Activated T-helper 17 cell treated with anti-CD3 and anti-CD28 coated beads, Interleukin-2, amount 50 U/mL, for 72 hours (primary cell): ENCODE results near the gene RTN3. TPM values are rescaled to one million over a fixed set of nuclear protein-coding genes. Genes with fewer than 3 reads are reported as not detected.
"Not testable (repeated sequence)": the region's sequence is repeated elsewhere in the genome, so short reads cannot be mapped to it uniquely, and the experiment has no call there.

Experiments
- ATAC-seq: fragments of 150-1000 bp; cut with Tn5 transposase; replicated peaks from 2 replicates; pipeline ENCODE4 v1.10.0; 2021; ENCODE audit warnings: mild to moderate bottlenecking, moderate library complexity
- H3K27ac Mint-ChIP-seq: one replicate; pipeline ENCODE4 v1.8.0; 2022; ENCODE audit warnings: mixed read lengths
- H3K27me3 Mint-ChIP-seq: one replicate; pipeline ENCODE4 v1.8.0; 2022; ENCODE audit warnings: mixed read lengths
- H3K36me3 Mint-ChIP-seq: one replicate; pipeline ENCODE4 v1.8.0; 2022; ENCODE audit warnings: low read depth, mild to moderate bottlenecking, mixed read lengths
- H3K4me1 Mint-ChIP-seq: one replicate; pipeline ENCODE4 v1.8.0; 2022; ENCODE audit warnings: mixed read lengths
- H3K4me3 Mint-ChIP-seq: one replicate; pipeline ENCODE4 v1.8.0; 2022; ENCODE audit warnings: mild to moderate bottlenecking, mixed read lengths
- H3K9me3 Mint-ChIP-seq: one replicate; pipeline ENCODE4 v1.8.0; 2022; ENCODE audit warnings: mixed read lengths
- total RNA-seq, 2 donors: library from RNA; stranded (reverse); gene quantifications; one replicate each; pipeline ENCODE4 v1.2.3, GENCODE V29; 2022

RTN3 gene
- total RNA-seq, 2 donors from 2014 or later = 53.2 to 59.3 TPM

GRCh38 chr11:63671322-63672155 lies 9.8 kb upstream of the RTN3 start, which contains the start of gene ATL3:
Gene ATL3, minus strand, starts transcription at chr11:63671376. Its CDS starts 41 bp downstream, at chr11:63671335.
- Mint-ChIP-seq H3K4me3 (peak within 1 kb of the TSS; percentile 77), H3K27me3 (no peaks in the 10 kb centered on the region), H3K9me3 (no peaks in the 10 kb centered on the region), H3K27ac (peak within 1 kb of the TSS; percentile 25), H3K4me1 (peaks cover 22% of the 10 kb centered on the region), H3K36me3 (peaks cover 21% of the 10 kb centered on the region)
- peak; percentile 88 for ATAC-seq

GRCh38 chr11:63672156-63672463 lies 9.2 kb upstream of the RTN3 start:
- H3K36me3 Mint-ChIP-seq = peaks cover 21% of the 10 kb centered on the region
- H3K27ac Mint-ChIP-seq = no peak overlapping the region
- peaks cover 22% of the 10 kb centered on the region for H3K4me1 Mint-ChIP-seq
- H3K4me3 Mint-ChIP-seq = peak overlapping the region; percentile 77
- no peaks in the 10 kb centered on the region for H3K9me3 Mint-ChIP-seq
- no peaks in the 10 kb centered on the region for H3K27me3 Mint-ChIP-seq
- ATAC-seq = no peak

- H3K4me3 Mint-ChIP-seq = peak overlapping the region; percentile 77
- no peaks in the 10 kb centered on the region for H3K9me3 Mint-ChIP-seq
- no peak for ATAC-seq
- no peak overlapping the region for H3K27ac Mint-ChIP-seq
- H3K27me3 Mint-ChIP-seq = no peaks in the 10 kb centered on the region
- peaks cover 16% of the 10 kb centered on the region for H3K36me3 Mint-ChIP-seq
- peaks cover 16% of the 10 kb centered on the region for H3K4me1 Mint-ChIP-seq
These were observed 8.3 kb upstream of the RTN3 start for GRCh38 chr11:63672936-63673539.

- Mint-ChIP-seq H3K4me1 (peaks cover 12% of the 10 kb centered on the region), H3K27ac (no peak overlapping the region), H3K27me3 (no peaks in the 10 kb centered on the region), H3K36me3 (peaks cover 11% of the 10 kb centered on the region), H3K4me3 (no peak overlapping the region), H3K9me3 (no peaks in the 10 kb centered on the region)
- no peak for ATAC-seq
These were observed 7.7 kb upstream of the RTN3 start for GRCh38 chr11:63673579-63673978.

DNA sequence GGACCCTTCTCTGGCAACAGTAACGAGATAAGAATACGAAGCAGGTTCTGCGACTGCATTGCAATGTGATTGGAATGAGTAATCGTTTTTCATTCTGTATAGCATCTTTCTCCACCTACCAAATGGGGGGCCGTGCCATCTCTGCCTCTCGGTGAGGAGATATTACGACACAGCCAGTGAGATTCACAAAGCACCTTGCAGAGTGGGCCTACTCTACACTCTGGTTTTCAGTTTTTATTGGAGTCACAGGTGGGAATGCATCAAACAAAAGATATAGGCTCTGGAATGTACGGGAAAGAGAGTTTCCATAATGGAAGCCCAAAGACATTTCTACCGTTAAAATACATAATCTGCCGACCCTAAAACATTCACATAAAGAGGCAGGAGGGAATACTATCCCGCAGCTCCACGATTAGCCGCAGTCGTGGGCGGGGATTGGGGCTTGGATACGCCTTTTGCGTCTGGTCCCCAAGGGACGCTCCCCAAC lies 423 bp upstream of the RTN3 start:
- Mint-ChIP-seq H3K27ac (peak overlapping the region; percentile 65), H3K27me3 (no peaks in the 10 kb centered on the region), H3K9me3 (no peaks in the 10 kb centered on the region), H3K36me3 (peaks cover 12% of the 10 kb centered on the region), H3K4me3 (peak overlapping the region; percentile 93), H3K4me1 (peaks cover 18% of the 10 kb centered on the region)
- ATAC-seq = peak; percentile 37

- no peaks in the 10 kb centered on the region for H3K27me3 Mint-ChIP-seq
- H3K4me3 Mint-ChIP-seq = peak overlapping the region; percentile 93
- no peak for ATAC-seq
- H3K36me3 Mint-ChIP-seq = peaks cover 12% of the 10 kb centered on the region
- no peaks in the 10 kb centered on the region for H3K9me3 Mint-ChIP-seq
- H3K27ac Mint-ChIP-seq = peak overlapping the region; percentile 65
- peaks cover 18% of the 10 kb centered on the region for H3K4me1 Mint-ChIP-seq
These were observed 1.0 kb downstream of the RTN3 start for GRCh38 chr11:63682066-63683021.

GRCh38 chr11:63683133-63683991 lies 2.1 kb downstream of the RTN3 start:
- Mint-ChIP-seq H3K27me3 (no peaks in the 10 kb centered on the region), H3K4me3 (peak overlapping the region; percentile 93), H3K36me3 (peaks cover 12% of the 10 kb centered on the region), H3K4me1 (peaks cover 23% of the 10 kb centered on the region), H3K27ac (no peak overlapping the region), H3K9me3 (no peaks in the 10 kb centered on the region)
- ATAC-seq = no peak

GRCh38 chr11:63685158-63685721 lies 3.9 kb downstream of the RTN3 start:
- H3K9me3 Mint-ChIP-seq, H3K4me3 Mint-ChIP-seq, H3K27ac Mint-ChIP-seq, ATAC-seq, H3K27me3 Mint-ChIP-seq: not testable (repeated sequence)
- Mint-ChIP-seq H3K36me3 (peaks cover 12% of the 10 kb centered on the region), H3K4me1 (peaks cover 23% of the 10 kb centered on the region)

DNA sequence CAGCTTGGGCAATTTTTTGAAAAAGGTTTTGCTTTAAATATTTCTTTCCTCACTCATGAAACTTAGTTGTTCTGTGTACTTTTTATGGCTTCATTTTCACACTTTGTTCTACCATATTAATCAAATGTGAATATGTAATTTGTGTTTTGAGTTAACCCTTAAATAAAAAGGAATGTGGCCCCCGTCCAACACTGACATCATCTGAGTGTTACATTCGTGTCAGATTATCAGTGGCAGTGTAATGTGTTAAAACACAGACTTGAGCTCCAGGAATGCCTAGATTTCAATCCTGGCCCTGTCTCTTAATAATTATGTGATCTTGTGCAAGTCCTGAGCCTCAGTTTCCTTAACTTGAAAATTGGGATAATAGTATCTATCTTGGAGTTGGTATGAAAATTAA lies 5.6 kb downstream of the RTN3 start:
- H3K9me3 Mint-ChIP-seq = no peaks in the 10 kb centered on the region
- no peak overlapping the region for H3K27ac Mint-ChIP-seq
- H3K4me1 Mint-ChIP-seq = peaks cover 24% of the 10 kb centered on the region
- no peaks in the 10 kb centered on the region for H3K36me3 Mint-ChIP-seq
- no peak overlapping the region for H3K4me3 Mint-ChIP-seq
- H3K27me3 Mint-ChIP-seq = no peaks in the 10 kb centered on the region
- ATAC-seq = no peak

- Mint-ChIP-seq H3K4me3 (no peak overlapping the region), H3K27me3 (no peaks in the 10 kb centered on the region), H3K4me1 (peaks cover 17% of the 10 kb centered on the region), H3K36me3 (no peaks in the 10 kb centered on the region), H3K9me3 (no peaks in the 10 kb centered on the region), H3K27ac (no peak overlapping the region)
- ATAC-seq = peak; percentile 95
These were observed 6.5 kb downstream of the RTN3 start for GRCh38 chr11:63687845-63688244.

- no peak overlapping the region for H3K4me3 Mint-ChIP-seq
- no peaks in the 10 kb centered on the region for H3K9me3 Mint-ChIP-seq
- peaks cover 10% of the 10 kb centered on the region for H3K36me3 Mint-ChIP-seq
- peaks cover 17% of the 10 kb centered on the region for H3K4me1 Mint-ChIP-seq
- ATAC-seq = no peak
- no peaks in the 10 kb centered on the region for H3K27me3 Mint-ChIP-seq
- H3K27ac Mint-ChIP-seq = no peak overlapping the region
These were observed 13.3 kb downstream of the RTN3 start for GRCh38 chr11:63694596-63694995.

GRCh38 chr11:63698976-63699733 lies 17.9 kb downstream of the RTN3 start:
- Mint-ChIP-seq H3K4me1 (peaks cover 14% of the 10 kb centered on the region), H3K4me3 (no peak overlapping the region), H3K9me3 (no peaks in the 10 kb centered on the region), H3K27me3 (no peaks in the 10 kb centered on the region), H3K36me3 (peaks cover 15% of the 10 kb centered on the region), H3K27ac (no peak overlapping the region)
- ATAC-seq = no peak

DNA sequence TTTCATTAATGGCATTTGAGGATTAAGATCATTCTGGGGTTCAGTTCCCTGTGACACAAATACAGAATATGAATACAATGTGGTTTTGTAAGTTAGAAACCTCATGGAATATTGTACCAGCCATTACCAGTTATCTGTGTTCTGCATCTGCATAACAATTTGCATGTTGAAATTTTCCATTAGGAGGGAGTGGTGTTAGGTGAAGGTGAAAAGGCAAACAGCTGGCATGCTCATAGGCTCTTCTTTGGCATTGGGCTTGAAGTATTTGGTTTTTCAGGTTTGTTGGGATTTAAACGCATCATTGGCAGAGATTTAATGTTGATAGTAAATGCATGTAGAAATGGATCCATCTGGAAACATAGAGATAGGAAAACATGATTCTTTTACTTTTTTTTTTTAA lies 18.6 kb downstream of the RTN3 start:
- no peak overlapping the region for H3K27ac Mint-ChIP-seq
- no peak overlapping the region for H3K4me3 Mint-ChIP-seq
- H3K27me3 Mint-ChIP-seq = no peaks in the 10 kb centered on the region
- no peak for ATAC-seq
- H3K36me3 Mint-ChIP-seq = peaks cover 15% of the 10 kb centered on the region
- H3K9me3 Mint-ChIP-seq = no peaks in the 10 kb centered on the region
- H3K4me1 Mint-ChIP-seq = peaks cover 14% of the 10 kb centered on the region
